DMS114 treated with DMSO at 0.1 percent for 48 hours (cell line): ENCODE data around the gene ANXA3.
"Not testable (repeated sequence)": the region's sequence is repeated elsewhere in the genome, so short reads cannot be mapped to it uniquely, and the experiment has no call there.

Experiments used
- DNase-seq: peaks from one replicate; lab custom pipeline; 2025; ENCODE audit not compliant: unreplicated experiment; lab: John Stamatoyannopoulos, UW

ANXA3 gene

DNA sequence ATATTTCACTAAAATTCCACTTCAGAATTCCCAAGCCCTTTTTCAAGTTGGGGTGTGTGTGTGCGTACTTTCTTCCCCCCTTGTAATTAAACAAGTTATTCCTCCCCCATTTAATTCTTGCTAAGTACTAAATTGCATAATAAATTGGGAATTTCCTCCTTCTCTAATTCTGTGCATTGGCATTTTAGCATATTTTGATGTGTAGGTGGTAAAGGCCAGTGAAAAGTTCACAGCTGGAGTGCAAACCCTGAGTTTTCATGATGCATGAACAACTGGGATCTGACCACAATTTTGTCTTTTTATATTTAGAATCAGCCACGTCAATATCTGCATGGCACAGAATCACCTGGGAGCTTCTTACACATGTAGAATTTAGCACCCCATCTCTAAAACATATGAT, 18.5 kb downstream of the ANXA3 start:
- DNase-seq: no peak

DNA sequence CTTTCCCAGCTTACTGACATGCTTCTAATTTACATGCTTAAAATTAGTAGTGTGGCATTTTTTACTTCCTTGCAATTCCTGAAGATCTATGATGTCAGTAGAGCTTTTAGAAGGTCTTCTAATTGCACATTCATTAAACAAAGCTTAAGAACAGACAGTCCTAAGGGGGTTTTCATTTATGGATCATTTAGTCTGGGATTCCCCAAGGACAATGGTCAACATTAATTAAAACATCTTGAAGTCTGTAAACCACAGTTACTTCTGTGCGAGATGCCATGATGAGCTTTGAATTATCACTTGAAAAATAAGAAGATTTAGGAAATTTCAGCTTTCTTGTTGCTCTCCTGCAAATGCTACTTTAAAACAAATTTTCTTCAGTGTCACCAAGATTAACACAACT, 20.2 kb downstream of the ANXA3 start:
- no peak for DNase-seq

DNA sequence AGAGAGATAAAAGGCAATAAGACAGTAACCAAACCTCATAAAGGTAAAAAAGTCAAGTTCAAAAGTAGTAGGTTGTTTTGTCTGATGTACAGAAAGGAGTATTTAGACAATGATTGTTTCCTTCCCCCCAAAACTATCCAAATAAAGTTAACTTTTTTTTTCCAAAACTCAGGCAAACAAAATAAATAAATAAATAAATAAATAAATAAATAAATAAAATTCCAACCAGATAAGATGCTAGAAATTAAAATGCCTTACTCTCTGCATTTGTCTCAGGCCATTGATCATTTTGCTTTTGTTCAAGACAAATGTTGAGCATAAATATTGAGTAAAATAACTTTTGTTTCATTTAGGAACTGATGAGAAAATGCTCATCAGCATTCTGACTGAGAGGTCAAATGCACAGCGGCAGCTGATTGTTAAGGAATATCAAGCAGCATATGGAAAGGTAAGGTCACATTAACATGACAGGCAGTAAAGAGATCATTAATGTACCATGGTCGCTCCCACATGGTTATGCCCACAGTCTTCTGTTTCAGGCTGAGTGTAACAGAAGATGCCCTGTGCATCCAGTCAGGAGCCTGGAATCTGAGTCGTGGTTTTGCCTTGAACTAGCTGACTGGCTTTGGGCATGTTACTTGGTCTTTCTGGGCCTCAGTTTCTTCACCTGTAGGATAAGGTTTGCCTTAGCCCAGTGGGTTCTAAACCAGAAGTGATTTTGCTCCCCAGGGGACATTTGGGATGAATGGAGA, 27.3 kb downstream of the ANXA3 start:
- no peak for DNase-seq

DNA sequence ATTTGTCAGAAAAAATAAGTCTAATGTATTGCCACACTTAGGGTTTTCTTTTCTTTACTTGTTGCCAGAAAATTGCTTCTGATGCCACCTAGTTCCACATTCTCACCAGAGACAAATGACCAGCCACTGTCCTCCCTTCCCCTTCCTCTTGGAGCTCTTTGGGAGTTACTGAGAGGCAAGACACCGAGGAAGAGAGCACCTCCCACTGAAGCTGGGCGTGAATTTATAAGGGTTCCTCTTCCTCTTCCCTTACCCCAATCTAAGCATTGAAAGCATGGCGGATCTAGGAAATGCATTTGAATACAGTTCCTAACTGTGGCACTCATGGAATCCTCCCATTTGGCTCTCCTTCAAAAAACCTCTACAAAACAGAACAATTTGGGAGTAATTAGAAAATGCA, 30.0 kb downstream of the ANXA3 start:
- no peak for DNase-seq

DNA sequence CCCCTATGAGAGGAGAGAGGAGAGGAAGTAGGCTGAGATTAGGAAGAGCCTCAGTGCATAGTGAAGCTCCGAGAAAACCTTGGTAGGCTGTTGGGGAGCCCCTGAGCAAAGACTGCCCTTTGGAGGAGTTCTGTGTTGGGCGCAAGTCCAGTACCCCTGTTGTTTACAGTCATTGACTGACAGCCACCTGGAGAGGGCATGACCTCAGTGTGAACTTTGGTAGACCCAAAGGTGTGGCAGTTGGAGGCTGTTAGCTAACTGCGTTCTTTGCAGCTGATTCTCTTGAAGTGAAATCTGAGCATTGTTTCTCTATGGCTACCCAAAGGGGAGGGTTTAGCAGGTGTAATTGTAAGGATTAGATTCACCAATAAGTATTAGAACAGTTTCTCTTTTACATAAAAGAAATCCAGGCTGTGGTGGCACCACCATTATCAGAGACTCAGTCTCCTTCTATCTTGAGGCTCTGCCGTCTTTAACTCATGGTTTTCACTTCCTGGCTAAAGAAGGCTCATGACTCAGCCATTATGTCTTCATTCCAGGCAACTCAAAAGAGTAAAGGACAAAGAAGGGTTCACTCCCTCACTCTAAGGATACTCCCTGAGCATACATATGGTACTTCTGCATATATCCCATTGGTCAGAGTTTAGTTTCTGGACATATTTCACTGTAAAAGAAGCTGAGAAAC, 33.4 kb downstream of the ANXA3 start:
- DNase-seq: no peak

DNA sequence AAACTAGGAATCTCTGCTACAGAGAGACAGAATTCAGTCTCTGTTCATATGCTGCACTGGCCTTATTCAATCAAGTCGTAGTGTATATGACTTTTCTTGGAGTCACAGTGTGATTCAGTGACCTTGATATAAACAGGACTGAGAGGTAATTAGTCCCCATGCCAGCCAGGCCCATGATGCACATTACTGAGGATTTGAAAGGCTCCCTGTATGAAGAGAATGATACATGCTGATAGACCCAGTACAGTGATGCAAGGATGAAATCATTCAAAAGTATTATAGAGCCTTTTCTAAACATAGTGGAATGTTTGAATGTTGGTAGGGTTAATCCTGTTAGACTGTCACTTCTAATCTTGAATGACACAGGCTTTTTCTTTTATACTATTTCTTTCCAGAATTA, 34.1 kb downstream of the ANXA3 start:
- DNase-seq: no peak

DNA sequence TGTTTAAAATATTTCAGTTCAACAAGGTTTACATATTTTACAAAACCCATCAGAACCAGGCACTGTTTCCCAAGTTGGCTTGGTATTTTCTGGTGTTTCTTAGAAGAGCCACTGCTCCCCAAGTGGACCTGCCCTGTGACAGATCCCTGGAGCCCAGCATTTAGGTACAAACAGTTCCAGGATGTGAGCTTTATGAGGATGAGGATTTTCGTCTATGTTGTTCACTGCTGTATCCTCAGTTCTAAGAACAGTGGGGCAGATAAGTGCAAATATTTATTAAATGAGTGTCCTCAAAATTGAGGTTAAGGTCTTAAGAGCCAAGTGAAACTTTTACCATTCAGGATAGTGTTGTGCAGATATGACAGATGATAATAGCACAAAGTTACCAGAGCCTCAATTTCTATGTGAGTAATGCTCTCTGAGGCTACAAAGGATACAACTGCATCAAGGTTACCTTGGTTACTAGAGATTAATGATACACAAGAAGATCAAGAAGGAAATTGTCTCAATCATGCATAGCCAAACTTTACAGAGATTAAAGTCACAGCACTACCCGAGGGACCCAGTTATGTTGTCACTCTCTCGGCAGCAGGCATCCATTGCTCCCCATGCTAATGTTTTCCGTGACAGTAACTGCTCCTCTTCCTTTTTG, 37.5 kb downstream of the ANXA3 start:
- no peak for DNase-seq

DNA sequence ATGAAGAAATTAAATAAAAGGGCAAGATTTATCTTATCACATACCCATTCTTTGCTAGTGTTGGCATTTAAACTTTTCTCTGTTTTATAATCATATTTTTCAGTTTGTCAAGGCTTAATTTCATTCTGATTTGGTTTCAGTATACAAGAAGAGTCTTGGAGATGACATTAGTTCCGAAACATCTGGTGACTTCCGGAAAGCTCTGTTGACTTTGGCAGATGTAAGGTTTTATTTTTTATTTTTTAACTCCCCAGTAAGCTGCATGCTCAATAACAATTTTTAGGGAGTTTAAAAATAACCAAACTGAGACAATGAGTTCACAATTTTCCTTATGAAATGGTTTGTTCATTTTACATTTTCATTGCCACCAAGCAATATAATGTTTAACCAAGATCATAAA, 39.8 kb downstream of the ANXA3 start:
- DNase-seq: no peak

DNA sequence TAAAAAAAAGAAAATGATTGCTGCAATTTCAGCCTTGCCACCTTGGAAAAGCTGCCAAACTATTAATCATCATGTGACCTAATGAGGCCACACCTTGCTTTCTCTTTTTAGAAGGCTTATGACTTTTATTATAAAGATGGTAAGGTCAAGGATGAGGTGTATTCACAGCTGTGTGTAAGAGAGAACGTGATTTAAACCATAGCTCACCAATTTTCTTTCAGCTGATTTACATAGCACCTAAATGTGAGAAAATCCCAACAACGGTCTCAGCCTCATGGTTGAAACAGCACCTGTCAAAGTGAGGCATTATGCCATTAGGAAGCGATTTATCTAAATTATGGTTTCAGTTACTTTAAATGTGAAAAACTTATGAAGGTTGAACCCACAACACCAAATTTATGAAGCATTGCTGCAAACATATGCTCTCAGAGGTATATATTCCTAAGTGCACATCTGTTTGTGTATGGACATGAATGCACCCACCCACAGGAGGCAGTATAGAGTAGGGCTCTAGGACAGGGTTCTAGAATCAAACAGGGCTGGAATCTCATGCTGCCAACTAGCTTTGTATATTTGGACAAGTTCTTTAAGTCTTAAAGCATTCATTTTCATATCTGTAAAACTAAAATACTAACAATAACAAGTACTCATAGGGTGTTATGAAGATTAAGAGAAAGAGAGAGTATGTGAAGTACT, 40.7 kb downstream of the ANXA3 start:
- no peak for DNase-seq

DNA sequence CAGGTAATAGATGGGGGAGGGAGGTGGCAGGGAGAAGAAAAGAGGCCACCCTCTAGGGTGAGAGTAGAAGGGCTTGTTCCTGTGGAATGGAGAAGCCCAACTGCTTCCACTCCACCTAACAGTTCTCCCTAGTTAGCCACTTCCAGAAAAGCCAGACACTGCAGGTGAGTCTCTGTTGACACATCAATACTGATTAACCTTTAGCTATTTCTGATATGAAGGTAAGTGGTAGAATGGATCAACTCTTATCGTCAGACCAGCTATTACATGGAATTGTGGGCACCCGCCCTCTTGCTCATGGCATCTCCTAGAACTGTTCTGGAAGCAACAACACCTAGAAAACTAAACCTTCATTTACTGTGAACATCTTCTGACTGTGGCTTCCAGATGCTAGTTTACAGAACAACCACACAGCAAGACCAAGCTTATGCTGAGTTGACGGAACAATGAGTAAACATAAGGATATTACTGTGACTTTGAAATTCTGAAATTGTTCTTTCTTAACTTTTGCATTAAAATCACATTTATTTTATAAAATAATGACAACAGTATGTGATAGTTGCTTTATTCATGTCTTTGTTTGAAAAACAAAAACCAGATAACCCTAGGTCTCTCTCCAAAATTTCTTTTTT, 44.7 kb downstream of the ANXA3 start:
- DNase-seq: no peak

DNA sequence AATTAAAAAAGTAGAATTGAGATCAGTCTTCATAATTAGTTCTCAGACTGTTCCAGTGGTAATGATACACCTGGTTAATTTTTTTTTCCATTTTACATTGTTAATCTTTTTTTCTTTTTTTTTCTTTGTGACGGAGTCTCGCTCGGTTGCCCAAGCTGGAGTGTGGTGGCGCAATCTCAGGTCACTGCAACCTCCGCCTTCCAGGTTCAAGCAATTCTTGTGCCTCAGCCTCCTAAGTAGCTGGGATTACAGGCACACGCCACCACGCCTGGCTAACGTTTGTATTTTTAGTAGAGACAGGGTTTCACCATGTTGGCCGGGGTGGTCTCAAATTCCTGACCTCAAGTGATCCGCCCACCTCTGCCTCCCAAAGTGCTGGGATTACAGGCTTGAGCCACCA, 46.9 kb downstream of the ANXA3 start:
- not testable (repeated sequence) for DNase-seq

DNA sequence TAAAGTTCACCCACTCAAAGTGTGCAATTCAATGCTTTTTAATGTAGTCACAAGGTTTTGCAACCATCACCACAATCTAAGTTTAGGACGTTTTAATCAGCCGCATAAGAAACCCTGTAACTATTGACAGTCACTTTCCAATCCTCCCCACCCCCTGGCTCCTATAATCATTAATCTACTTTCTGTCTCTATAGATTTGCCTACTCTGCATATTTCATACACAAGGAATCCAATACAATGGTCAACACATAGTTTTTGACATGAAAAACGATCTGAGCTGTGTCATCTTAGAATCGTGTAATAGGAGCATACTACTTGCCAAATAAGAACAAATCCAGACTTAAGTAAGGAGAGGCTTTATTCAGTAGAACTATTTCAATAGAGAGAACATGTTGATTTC, 47.6 kb downstream of the ANXA3 start:
- no peak for DNase-seq

DNA sequence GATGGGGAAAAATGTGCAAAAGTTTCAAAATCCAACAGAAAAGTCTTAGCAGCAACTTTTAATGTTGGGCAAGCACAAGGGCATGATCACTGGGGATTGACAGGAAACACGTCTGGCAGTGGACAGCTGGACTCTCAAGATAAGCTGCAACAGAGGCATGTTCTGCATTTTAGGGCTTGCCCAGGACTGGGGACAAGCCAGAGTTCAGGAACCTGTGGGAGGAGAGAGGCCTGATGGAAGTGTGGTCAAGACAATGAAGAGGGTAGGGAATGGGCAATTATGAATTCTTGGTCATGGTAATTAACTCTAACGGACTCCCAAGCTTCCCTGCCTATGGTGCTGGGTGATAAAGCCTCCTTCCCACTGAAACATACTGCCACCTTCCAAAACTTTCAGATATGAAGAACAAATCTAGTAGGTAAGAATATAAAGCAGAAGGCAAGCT, 48.4 kb downstream of the ANXA3 start:
- no peak for DNase-seq

DNA sequence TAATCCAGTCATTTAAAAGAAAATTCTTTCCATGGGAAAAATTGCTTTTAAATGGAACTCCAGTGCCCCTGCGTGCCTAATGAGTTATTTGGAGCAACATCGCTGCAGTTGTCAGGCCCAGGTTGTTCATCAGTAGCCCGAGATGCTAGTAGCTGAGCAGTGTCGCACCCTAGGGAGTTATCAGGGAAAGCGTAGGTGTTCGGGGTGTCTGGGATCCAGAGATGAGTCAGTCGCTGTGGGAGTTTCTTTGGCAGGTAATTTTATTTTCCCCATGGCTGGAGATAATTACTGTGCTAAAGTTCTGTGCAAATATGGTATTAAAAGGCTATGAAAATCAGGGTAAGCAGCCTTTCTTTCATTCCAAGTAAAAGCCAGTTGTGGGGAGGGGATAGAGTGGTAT, 49.4 kb downstream of the ANXA3 start:
- DNase-seq: no peak

DNA sequence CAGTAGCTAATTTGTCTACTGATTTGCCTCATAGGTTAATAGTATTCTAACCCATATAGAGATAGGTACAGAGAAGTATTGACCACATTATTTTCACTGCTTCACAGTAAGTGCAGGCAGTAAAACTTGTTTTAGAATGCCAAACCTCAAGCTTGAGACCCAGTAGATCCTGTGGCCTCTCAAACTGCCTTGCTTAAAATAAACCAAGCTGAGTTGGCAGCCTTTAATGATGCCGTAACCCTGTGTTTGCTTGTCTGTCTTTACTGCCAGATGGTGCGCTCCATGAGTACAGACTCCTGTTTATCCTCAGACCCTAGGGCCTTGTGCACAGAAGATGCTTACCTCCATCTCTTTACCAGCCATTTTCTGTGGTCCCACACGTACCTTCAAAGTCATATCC, 50.8 kb downstream of the ANXA3 start:
- no peak for DNase-seq

DNA sequence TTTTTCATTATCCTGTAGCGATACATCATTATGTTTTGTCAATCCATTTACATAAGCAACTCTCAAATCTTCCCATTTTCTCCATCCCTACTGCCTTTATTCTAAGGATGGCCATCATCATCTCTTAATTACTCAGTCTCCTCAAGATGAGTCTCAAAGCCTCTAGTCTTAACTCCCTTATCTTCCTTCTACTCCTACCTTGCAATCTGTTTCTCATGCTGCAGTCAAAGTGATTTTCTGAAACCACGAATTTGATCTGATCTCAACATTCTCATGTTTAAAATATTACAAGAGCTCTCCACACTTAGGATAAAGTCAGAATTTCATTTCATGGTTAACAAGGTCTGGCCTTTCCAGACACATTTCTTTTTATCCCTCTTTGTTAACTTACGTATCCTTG, 51.8 kb downstream of the ANXA3 start:
- DNase-seq: no peak

DNA sequence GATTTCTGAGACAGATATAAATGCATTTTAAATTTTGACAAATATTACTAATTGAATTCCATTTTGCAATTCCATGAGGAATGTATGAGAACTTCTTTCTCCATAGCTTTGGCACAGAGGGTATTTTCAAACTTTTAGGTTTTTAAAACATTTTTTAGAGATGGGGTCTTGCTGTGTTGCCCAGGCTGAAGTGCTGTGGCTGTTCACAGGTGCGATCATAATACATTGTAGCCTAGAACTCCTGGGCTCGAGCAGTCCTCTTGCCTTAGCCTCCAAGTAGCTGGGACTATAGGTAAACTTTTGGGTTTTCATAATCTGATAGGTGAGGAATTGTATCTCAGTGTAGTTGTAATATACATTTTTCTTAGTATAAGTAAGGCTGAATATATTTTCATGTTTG, 53.4 kb downstream of the ANXA3 start:
- DNase-seq: no peak

DNA sequence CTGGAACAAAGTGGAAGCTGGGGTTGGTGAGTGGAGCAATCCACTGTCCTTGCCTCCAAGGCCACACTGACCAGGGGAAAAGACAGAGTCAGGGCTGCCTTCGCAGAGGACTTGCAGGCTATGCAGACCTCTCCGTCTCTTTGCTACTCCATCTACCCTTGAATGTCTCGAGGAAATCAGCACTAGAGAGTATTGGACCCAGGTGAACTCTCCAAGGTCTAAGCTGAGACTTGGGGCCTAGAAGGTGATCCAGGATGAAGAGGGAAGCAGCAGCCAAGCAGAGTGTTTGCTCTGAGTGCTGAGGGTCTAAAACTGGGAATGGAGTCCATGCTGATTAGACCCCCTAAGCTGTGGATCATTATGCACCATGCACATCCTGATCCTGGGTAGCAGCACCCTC, 54.5 kb downstream of the ANXA3 start:
- no peak for DNase-seq

DNA sequence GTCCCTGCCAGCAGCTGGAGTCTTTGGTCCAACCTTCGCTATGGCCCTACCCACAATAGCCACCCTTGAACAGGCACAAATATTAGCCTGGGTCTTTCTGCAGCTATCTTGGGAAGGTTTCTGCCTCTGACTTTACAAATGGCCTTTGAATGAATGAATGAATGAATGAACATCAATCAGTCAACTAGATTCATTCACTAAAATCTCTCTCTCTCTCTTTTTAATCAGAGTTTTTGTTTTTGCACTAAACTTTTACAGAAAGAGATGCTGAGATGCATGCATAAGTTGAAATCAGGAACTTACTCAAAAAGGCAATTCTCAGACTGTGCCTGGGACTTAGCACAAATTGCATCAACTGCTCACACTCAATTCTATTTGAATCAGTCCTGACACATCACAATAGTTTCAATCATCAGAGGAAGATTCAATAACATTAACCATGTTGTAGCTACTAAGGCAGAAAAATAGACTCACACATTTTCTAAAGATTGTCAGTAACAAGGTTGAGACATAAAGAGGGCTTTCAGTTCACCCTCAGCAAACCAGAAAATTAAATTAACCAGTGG, 55.0 kb downstream of the ANXA3 start:
- DNase-seq: no peak

DNA sequence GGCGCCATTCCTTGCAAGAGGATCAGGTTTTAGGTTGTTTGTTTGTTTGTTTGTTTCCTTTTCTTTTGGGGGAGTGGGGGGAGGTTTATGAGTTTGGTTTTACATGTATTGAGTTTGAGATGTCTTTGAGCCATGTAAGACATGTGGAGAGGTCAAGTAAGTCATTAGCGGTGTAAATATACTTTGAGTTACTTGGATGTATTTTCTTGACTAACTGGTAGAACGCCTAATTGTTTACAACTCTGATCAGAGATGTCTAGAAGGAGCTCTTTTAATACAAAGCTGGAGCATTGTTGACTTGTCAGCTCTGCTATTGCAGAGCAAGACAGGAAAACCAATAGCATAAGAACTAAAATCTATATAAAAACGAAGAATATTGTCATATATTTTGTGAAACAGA, 57.1 kb downstream of the ANXA3 start:
- no peak for DNase-seq

DNA sequence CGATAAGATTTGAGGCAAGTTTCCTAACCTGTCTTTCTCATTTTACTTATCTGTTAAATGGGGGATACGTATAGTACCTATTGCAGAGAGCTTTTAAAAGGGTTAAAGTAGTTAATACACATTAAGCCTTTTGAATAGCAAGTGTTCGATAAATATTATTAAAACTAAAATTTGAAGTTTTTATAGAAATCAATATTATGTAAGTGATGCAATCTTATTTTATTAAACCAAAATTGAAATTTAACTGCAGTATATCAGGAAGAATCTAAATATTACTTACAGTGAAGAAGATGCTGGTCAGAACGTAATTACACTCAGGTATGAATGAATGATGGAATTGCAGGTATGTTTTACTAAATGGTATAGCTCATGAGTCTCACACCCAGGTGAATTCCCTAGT, 58.0 kb downstream of the ANXA3 start:
- DNase-seq: no peak
